Smooth muscle cell (in vitro differentiated cells): ENCODE results near the gene VPS37C. TPM values are rescaled to one million over a fixed set of nuclear protein-coding genes. Genes with fewer than 3 reads are reported as not detected.
"Not testable (repeated sequence)": the region's sequence is repeated elsewhere in the genome, so short reads cannot be mapped to it uniquely, and the experiment has no call there.

Source experiments
- DNase-seq: peaks from one replicate; lab custom pipeline; 2025; ENCODE audit not compliant: unreplicated experiment; lab: John Stamatoyannopoulos, UW
- H2AFZ ChIP-seq: fragments of 200-600 bp; sonication (generic); 2 replicates; pipeline ENCODE4 v1.6.0; 2016; ENCODE audit warnings: antibody characterized with exemption, low read depth, mild to moderate bottlenecking
- H3F3A ChIP-seq: fragments of 200-600 bp; sonication (generic); 2 replicates; pipeline ENCODE4 v1.6.0; 2017; ENCODE audit warnings: antibody characterized with exemption, low read depth
- H3K27ac ChIP-seq: fragments of 200-600 bp; sonication (generic); 2 replicates; pipeline ENCODE4 v1.5.1; 2016; ENCODE audit warnings: low read depth, mild to moderate bottlenecking
- H3K27me3 ChIP-seq: fragments of 200-600 bp; sonication (generic); 2 replicates; pipeline ENCODE4 v1.6.1; 2016; ENCODE audit warnings: low read depth, mild to moderate bottlenecking
- H3K36me3 ChIP-seq: fragments of 200-600 bp; sonication (generic); 2 replicates; pipeline ENCODE4 v1.5.1; 2016; ENCODE audit warnings: low read depth
- H3K4me1 ChIP-seq: fragments of 200-600 bp; sonication (generic); 2 replicates; pipeline ENCODE4 v1.5.1; 2016; ENCODE audit warnings: low read depth
- H3K4me2 ChIP-seq: fragments of 200-600 bp; sonication (generic); 2 replicates; pipeline ENCODE4 v1.6.0; 2016; ENCODE audit warnings: mild to moderate bottlenecking
- H3K4me3 ChIP-seq: fragments of 200-600 bp; sonication (generic); 2 replicates; pipeline ENCODE4 v1.5.1; 2016; ENCODE audit warnings: mild to moderate bottlenecking
- H3K79me2 ChIP-seq: fragments of 200-600 bp; sonication (generic); 2 replicates; pipeline ENCODE4 v1.6.0; 2016; ENCODE audit warnings: low read depth, mild to moderate bottlenecking
- H3K9ac ChIP-seq: fragments of 200-600 bp; sonication (generic); 2 replicates; pipeline ENCODE4 v1.6.0; 2016; ENCODE audit warnings: low read depth
- H3K9me3 ChIP-seq: fragments of 200-600 bp; sonication (generic); replicated peaks from 2 replicates; pipeline ENCODE4 v1.5.1; 2016; ENCODE audit warnings: low read depth
- H4K20me1 ChIP-seq: fragments of 200-600 bp; sonication (generic); 2 replicates; pipeline ENCODE4 v1.6.0; 2016; ENCODE audit warnings: low read depth
- CTCF ChIP-seq: fragments of 200-600 bp; sonication (generic); IDR thresholded peaks from 2 replicates; pipeline ENCODE4 v1.5.1; 2017; ENCODE audit warnings: borderline replicate concordance, mild to moderate bottlenecking, antibody characterized with exemption; ENCODE audit not compliant: insufficient read depth, poor library complexity, severe bottlenecking
- WGBS: methylation state at CpG from one replicate; pipeline ENCODE4 v1.1.7; 2016; ENCODE audit warnings: low lambda C conversion rate; 5-methylcytosine and 5-hydroxymethylcytosine counted together
- polyA plus RNA-seq: library from polyadenylated mRNA; unstranded; fragments of >200 nt; fragmentation: Nextera tagmentation; extraction: Ambion mirVana; gene quantifications from 2 replicates; pipeline ENCODE4 v1.2.1, GENCODE V29; 2016
- total RNA-seq: library from RNA; depleted of rRNA; stranded (reverse); fragments of >200 nt; gene quantifications from 2 replicates; pipeline ENCODE4 v1.2.3, GENCODE V29; 2014

Gene VPS37C
- total and polyA plus RNA-seq, 2 experiments from 2014 or later: 8.8 to 15.4 TPM

- no peak overlapping the region for H3K27ac ChIP-seq
- no peaks in the 10 kb centered on the region for H3K4me1 ChIP-seq
- H4K20me1 ChIP-seq: no peaks in the 10 kb centered on the region
- H3K79me2 ChIP-seq: no peaks in the 10 kb centered on the region
- no peak overlapping the region for H3K4me2 ChIP-seq
- DNase-seq: no peak
- TF ChIP-seq CTCF: no peak
- no peak overlapping the region for H3K9ac ChIP-seq
- H3F3A ChIP-seq: no peaks in the 10 kb centered on the region
- H3K9me3 ChIP-seq: no peaks in the 10 kb centered on the region
- H3K4me3 ChIP-seq: no peak overlapping the region
- 89% methylated on average over 9 of the region's 9 CpGs for WGBS
- H3K36me3 ChIP-seq: no peaks in the 10 kb centered on the region
- peaks cover 8% of the 10 kb centered on the region for H3K27me3 ChIP-seq
- no peak overlapping the region for H2AFZ ChIP-seq
Measured at GRCh38 chr11:61170566-61170965, 9.3 kb upstream of the VPS37C start.

GRCh38 chr11:61168800-61169199 is 7.6 kb upstream of the VPS37C start:
- Histone ChIP-seq H3K9me3 (no peaks in the 10 kb centered on the region), H3K9ac (no peak overlapping the region), H3K4me1 (no peaks in the 10 kb centered on the region), H3F3A (no peaks in the 10 kb centered on the region), H4K20me1 (no peaks in the 10 kb centered on the region), H3K27ac (no peak overlapping the region), H3K36me3 (no peaks in the 10 kb centered on the region), H3K79me2 (no peaks in the 10 kb centered on the region), H3K4me2 (no peak overlapping the region), H3K27me3 (no peaks in the 10 kb centered on the region), H2AFZ (no peak overlapping the region), H3K4me3 (no peak overlapping the region)
- no peak for DNase-seq
- 86% methylated on average over 1 of the region's 1 CpG for WGBS
- no peak for TF ChIP-seq CTCF

GRCh38 chr11:61168042-61168688 is 6.9 kb upstream of the VPS37C start:
- Histone ChIP-seq H3K9me3 (no peaks in the 10 kb centered on the region), H4K20me1 (no peaks in the 10 kb centered on the region), H3K4me3 (no peak overlapping the region), H3K36me3 (no peaks in the 10 kb centered on the region), H3K27me3 (no peaks in the 10 kb centered on the region), H3K9ac (no peak overlapping the region), H2AFZ (no peak overlapping the region), H3K27ac (no peak overlapping the region), H3K4me1 (no peaks in the 10 kb centered on the region), H3F3A (no peaks in the 10 kb centered on the region), H3K79me2 (no peaks in the 10 kb centered on the region), H3K4me2 (no peak overlapping the region)
- no peak for TF ChIP-seq CTCF
- no peak for DNase-seq
- WGBS: 95% methylated on average over 9 of the region's 9 CpGs

- not testable (repeated sequence) for H3K27ac ChIP-seq, H3F3A ChIP-seq, H3K36me3 ChIP-seq, H3K4me1 ChIP-seq, H3K4me3 ChIP-seq, H4K20me1 ChIP-seq, H3K4me2 ChIP-seq, H3K79me2 ChIP-seq, H3K9me3 ChIP-seq, H3K9ac ChIP-seq, H3K27me3 ChIP-seq, DNase-seq, H2AFZ ChIP-seq
- WGBS: 93% methylated on average over 19 of the region's 31 CpGs
Measured at GRCh38 chr11:61166331-61166730, 5.1 kb upstream of the VPS37C start.

GRCh38 chr11:61165785-61166184 is 4.6 kb upstream of the VPS37C start:
- H3K79me2 ChIP-seq, H3K27me3 ChIP-seq, H3K4me2 ChIP-seq, H3K9me3 ChIP-seq, H2AFZ ChIP-seq, H3K36me3 ChIP-seq, H3K4me3 ChIP-seq, H3K9ac ChIP-seq, H3F3A ChIP-seq, H3K4me1 ChIP-seq, H4K20me1 ChIP-seq, DNase-seq, H3K27ac ChIP-seq: not testable (repeated sequence)
- 53% methylated on average over 4 of the region's 7 CpGs for WGBS
